GM15510 (cell line): ENCODE measurements around the gene CACNA2D2.

ENCODE experiments used
- POLR2A ChIP-seq: IDR thresholded peaks from 3 replicates; pipeline ENCODE4 v1.6.1; 2011; ENCODE audit warnings: borderline replicate concordance; ENCODE audit not compliant: insufficient read length; ENCODE audit errors: extremely low read depth

CACNA2D2 gene

DNA sequence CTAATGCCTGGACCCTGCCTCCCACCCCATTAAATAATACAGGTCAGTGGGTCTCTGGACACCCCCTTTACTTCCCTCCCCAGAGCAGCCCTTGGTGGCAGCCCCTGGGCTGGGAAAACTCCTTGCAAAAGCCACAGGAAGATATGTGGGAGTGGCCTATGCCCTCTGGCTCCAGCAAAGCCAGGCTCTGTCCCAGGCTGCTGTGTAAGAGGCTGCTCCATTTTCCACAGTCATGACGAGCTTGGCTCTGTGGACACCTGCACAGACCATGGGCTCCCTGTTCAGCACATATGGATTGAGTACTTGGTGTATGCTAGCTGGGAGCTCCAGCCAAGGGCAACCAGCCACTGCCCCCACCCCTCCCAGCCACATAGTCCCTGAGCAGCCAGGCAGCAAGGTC lies 13.0 kb downstream of the CACNA2D2 start:
- TF ChIP-seq POLR2A = no peak

- no peak for TF ChIP-seq POLR2A
Measured at GRCh38 chr3:50487181-50487580, 16.3 kb downstream of the CACNA2D2 start.

GRCh38 chr3:50486219-50486888 lies 17.1 kb downstream of the CACNA2D2 start:
- TF ChIP-seq POLR2A = no peak

DNA sequence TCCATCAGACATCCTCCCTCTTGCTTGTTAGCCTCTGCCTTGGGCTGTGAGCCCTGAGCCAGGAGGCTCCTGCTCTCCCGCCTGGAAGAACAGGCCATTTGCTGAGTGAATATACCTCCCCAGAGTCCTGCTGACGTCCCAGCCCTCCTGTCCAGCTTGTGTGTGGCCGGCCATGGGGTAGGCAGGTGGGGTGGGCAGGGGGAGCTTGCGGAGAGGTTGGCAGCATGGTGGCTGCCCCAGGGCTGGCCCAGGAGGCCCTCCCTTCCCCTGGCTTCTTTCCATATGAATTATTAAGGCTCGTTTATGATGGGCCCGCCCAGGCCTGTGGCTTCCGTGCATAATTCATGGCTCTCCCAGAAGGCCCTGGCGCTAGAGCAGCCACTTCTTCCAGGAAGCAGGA lies 18.7 kb downstream of the CACNA2D2 start:
- no peak for TF ChIP-seq POLR2A

DNA sequence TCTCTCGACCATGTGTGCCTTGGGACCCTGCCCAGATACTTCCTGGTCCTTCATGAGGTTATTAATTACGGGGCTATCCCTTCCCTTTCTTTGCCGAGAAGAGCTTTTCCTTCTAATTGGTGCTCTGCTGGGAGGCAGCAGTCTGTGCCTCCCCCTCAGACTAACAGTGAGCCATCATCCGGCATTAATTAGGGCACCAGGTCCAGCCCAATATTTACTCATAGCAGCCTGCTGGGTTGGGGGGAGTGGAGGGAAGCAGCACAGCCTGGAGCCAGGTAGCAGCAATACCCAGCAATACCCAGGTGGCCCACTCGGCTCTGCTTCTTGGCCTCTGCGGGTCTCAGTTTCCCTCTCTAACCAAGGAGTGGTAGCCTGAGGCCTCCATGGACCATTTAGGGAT lies 20.1 kb downstream of the CACNA2D2 start:
- no peak for TF ChIP-seq POLR2A

- TF ChIP-seq POLR2A = no peak
Measured at GRCh38 chr3:50481992-50482391, 21.4 kb downstream of the CACNA2D2 start.

DNA sequence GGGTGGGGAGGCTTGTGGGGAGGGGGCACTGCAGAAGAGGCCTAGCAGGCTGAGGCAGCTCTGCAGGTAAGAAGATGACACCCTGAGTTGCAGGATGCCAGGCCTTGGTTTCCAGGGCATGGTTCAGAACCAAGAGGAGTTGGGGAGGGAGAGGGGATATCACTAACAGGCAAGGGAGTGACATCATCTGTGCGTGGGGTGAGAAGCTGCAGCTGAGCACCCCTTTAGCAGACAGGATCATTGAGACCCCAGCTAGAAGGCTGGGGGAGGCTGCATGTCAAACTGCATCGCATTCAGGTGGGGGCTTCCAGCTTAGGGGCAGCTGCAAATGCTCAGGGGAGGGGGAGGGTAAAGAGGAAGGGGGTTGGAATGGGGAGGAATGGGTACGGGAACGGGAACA lies 23.0 kb downstream of the CACNA2D2 start:
- TF ChIP-seq POLR2A = no peak

DNA sequence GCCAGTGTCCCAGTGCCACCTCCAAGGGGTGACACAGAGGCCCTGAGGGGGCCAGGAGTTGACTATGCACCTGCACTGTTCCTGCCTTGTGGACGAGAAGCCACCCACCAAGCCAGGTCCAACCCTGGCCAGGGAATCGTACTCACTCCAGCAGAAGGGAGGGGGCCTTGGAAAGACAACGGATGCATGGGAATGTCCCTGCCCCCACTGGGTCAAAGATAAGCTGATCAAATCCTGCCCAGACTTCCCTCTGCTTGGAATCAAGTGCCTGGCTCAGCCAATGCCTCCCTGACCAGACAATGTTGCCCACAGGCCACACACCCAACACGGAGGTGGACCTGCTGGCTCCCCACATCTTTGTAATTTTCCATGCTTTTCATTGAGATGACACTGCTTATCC lies 23.9 kb downstream of the CACNA2D2 start:
- no peak for TF ChIP-seq POLR2A

DNA sequence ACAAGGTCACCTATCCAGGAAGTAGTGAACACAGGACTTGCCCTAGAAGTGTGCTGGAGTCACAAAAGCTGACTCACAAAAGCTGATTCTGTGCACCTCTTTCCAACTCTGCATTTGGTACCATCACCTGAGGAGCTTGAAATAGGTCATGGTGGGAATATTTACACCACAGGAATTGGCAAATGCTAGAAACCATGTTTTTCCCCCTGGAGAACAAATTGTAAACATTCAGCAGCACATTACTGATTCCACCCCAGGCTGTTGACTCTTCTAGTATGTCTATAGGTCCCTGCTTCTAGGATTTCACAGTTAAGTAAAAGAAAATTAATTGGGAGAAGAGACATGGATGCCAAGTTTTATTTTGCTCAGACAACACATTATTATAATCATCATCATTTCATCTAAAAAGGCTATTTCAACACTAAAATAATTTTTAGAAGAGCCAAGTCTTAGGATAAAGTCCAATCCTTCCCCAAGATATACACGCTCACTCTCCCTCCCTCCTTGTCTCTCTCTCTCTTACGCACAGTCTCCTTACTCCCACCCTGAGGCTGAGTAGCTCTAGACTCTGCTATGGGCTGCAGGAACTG lies 24.7 kb downstream of the CACNA2D2 start:
- no peak for TF ChIP-seq POLR2A

DNA sequence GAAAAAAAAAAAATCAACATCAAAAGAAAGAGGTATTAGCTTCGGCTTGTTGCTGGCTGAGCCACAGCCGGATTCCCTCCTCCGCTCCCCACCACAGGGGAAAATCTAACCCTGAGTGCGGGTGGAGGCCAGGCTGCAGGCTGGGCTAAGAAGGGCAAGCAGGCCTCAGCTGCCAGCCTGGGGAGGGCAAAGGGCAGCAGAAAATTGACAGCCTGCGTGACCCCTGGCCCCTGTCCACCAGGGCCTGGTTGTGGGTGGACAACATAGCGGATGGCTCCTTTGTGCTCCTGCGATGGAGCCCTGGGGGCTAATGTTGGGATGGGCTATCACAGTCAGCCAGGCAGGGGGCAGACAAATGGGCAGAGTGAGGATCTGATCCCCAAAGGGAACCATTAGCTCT lies 25.4 kb downstream of the CACNA2D2 start:
- TF ChIP-seq POLR2A = no peak

GRCh38 chr3:50475348-50475747 lies 28.1 kb downstream of the CACNA2D2 start:
- no peak for TF ChIP-seq POLR2A

GRCh38 chr3:50474717-50475116 lies 28.7 kb downstream of the CACNA2D2 start:
- no peak for TF ChIP-seq POLR2A

DNA sequence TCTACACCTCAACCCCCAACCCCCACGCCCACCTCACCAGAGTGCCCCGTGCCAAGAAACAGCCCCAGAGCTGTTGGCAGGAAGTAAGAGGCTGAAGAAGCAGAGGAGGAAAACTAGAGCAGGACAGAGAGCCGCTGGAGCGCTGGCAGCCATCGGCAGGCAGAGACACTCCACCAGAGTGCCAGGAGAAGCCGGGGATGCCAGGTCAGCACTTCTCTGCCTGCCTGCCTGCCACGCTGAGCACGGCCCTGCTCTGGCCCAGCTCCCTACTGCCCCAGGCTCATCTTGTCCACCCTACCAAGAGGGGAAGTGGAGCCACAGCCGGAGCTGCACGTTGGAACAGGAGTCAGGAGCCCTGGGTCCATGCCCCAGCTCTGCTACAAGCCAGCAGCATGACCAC lies 29.7 kb downstream of the CACNA2D2 start:
- no peak for TF ChIP-seq POLR2A

DNA sequence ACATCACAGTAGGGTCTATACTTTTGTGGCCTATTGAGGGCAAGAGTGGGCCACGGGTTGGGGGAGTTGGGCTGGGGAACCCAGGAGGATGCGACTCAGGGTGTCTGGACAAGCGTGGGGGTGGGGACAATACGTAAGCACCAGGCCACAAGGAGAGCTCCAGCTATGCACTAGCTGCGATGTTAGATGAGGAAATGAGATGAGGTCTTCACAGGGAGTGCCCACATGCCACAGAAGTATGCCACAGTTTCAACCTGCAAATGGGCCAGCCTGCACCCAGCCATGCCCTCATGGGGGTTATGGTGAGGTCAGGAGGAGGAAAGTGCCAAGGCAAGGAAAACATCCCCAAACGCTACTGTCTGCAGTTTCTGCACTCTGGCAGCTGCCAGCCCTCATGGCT lies 30.5 kb downstream of the CACNA2D2 start:
- TF ChIP-seq POLR2A = no peak

DNA sequence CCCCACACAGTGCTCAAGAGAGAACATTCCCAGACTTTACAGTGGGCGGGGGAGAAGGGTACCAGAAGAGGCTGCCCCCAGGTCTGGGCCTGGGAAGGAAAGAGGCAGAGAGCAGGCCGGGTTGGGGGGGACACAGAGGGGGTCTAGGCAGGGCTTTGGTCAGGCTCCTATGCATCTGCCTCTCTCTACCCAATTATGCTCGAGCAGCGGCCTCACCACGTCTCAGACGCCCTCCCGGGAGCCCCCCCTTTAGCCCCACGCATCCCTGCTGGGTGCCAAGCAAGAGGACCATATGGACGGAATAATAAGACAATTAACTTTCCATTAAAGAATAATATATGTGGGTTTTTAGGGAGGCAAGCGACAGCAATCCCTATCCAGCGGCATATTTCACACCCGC lies 32.8 kb downstream of the CACNA2D2 start:
- no peak for TF ChIP-seq POLR2A

- TF ChIP-seq POLR2A = no peak
Measured at GRCh38 chr3:50467919-50468318, 35.5 kb downstream of the CACNA2D2 start.
